Body of pancreas (tissue), 4 donors: ENCODE measurements around the gene GMCL1. TPM values are rescaled to one million over a fixed set of nuclear protein-coding genes. Genes with fewer than 3 reads are reported as not detected.

ENCODE experiments used
- ATAC-seq: fragments of 150-250 bp; one replicate; pipeline ENCODE4 v1.9.1; 2016
- DNase-seq, 4 donors: peaks; one replicate each; pipeline ENCODE4 v3.0.0-alpha.2; 2019
- H3K27ac ChIP-seq, 4 donors: fragments of 200-600 bp; sonication (generic); 1 replicate in 3 of 4; 2 replicates in 1 of 4; pipeline versions ENCODE4 v1.5.1 to v1.6.1; 2016 to 2019; ENCODE audit warnings: mild to moderate bottlenecking in 1 of 4, mixed read lengths in 1 of 4, moderate library complexity in 1 of 4
- H3K27me3 ChIP-seq, 2 donors: fragments of 200-600 bp; sonication (generic); one replicate each; pipeline ENCODE4 v1.6.0; 2016; ENCODE audit warnings: mild to moderate bottlenecking in 1 of 2
- H3K36me3 ChIP-seq, 2 donors: fragments of 200-600 bp; sonication (generic); replicated peaks in 1 of 2; 2 replicates each; pipeline ENCODE4 v1.5.1; 2016; ENCODE audit warnings: low read depth in 2 of 2; ENCODE audit not compliant: insufficient read depth in 1 of 2
- H3K4me1 ChIP-seq: fragments of 200-600 bp; sonication (generic); one replicate; pipeline ENCODE4 v1.6.0; 2016
- H3K4me3 ChIP-seq, 2 donors: fragments of 200-600 bp; sonication (generic); 1 replicate in 1 of 2; 2 replicates in 1 of 2; pipeline ENCODE4 v1.5.1; 2016 to 2019
- H3K9me3 ChIP-seq, 3 donors: fragments of 200-600 bp; sonication (generic); 1 replicate in 2 of 3; 2 replicates in 1 of 3; pipeline ENCODE4 v1.5.1; 2016
- POLR2A ChIP-seq, 3 donors: fragments of 450-650 bp; IDR thresholded peaks; one replicate each; pipeline ENCODE4 v1.6.1; 2016; ENCODE audit warnings: antibody characterized with exemption in 3 of 3, mild to moderate bottlenecking in 2 of 3
- WGBS, 2 donors: methylation state at CpG; one replicate each; pipeline ENCODE4 v1.1.5; 2017; 5-methylcytosine and 5-hydroxymethylcytosine counted together
- intact Hi-C: fragments of 100-400 bp; cut with DNase I; formaldehyde crosslinking; loops from one replicate; pipeline ENCODE4 v1.15.1; 2023
- total RNA-seq, 2 donors: library from RNA; depleted of rRNA; stranded (reverse); fragments of >200 nt; gene quantifications; one replicate each; pipeline ENCODE4 v1.1.0, GENCODE V29; 2016
- TF ChIP-seq, protein P1 (sequence below), 7 experiments: fragments of 450-650 bp in 4 of 7; fragments of 200-600 bp in 3 of 7; sonication (generic) in 3 of 7; IDR thresholded peaks; one replicate each; pipeline ENCODE4 v1.5.1; 2016 to 2019; ENCODE audit warnings: antibody characterized with exemption in 7 of 7

The GMCL1 gene
- total RNA-seq, 2 donors from 2014 or later: 16.1 to 31.6 TPM

DNA sequence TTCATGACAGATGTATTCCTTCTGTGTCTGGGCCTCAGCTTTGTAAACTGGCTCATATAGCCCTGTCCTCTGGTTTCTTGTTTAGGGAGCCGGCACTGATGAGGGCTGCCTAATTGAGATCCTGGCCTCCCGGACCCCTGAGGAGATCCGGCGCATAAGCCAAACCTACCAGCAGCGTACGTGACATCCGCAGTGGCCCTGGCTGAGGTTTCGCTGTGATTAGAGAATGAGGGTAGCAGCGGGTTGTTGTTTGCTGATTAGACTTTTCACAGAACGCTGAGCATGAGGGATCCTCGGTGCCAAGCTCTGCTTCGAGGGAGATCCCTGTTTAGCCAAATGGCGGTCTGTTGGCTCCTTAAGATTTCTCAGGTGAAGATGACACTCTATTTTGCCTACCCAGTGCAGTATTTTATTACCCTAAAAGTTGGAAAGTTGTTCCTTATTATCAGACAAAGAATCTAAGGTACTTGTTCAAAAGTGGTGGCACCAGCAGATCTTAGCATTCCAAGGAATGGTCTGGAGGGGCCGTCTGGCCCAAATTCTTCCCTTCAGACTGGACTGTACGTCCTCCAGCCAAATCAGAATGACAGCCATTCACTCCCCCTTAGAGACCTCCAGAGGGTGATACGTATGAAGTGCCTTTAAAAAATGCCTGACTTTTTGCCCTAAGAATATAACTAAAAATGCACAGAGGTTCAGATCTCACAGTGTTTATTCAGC, 21.5 kb upstream of the GMCL1 start:
- H3K27me3 ChIP-seq: no peaks in the 10 kb centered on the region
- WGBS, 2 donors: 85 to 93% methylated on average over 16 of the region's 16 CpGs
- intact Hi-C loops: no loop called here
- DNase-seq: no peak
- H3K36me3 ChIP-seq: peaks cover 0 to 28% of the 10 kb centered on the region in 2 donors
- no peaks in the 10 kb centered on the region for H3K9me3 ChIP-seq
- ATAC-seq: no peak
- H3K27ac ChIP-seq: peak overlapping the region in 1 of 4 donors; percentile 1
- H3K4me1 ChIP-seq: peaks cover 10% of the 10 kb centered on the region
- no peak for TF ChIP-seq POLR2A (IDR thresholded peaks at IDR 0.05)
- TF ChIP-seq, protein P1, sequence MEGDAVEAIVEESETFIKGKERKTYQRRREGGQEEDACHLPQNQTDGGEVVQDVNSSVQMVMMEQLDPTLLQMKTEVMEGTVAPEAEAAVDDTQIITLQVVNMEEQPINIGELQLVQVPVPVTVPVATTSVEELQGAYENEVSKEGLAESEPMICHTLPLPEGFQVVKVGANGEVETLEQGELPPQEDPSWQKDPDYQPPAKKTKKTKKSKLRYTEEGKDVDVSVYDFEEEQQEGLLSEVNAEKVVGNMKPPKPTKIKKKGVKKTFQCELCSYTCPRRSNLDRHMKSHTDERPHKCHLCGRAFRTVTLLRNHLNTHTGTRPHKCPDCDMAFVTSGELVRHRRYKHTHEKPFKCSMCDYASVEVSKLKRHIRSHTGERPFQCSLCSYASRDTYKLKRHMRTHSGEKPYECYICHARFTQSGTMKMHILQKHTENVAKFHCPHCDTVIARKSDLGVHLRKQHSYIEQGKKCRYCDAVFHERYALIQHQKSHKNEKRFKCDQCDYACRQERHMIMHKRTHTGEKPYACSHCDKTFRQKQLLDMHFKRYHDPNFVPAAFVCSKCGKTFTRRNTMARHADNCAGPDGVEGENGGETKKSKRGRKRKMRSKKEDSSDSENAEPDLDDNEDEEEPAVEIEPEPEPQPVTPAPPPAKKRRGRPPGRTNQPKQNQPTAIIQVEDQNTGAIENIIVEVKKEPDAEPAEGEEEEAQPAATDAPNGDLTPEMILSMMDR (IDR thresholded peaks at IDR 0.05): no peak
- no peak overlapping the region for H3K4me3 ChIP-seq

DNA sequence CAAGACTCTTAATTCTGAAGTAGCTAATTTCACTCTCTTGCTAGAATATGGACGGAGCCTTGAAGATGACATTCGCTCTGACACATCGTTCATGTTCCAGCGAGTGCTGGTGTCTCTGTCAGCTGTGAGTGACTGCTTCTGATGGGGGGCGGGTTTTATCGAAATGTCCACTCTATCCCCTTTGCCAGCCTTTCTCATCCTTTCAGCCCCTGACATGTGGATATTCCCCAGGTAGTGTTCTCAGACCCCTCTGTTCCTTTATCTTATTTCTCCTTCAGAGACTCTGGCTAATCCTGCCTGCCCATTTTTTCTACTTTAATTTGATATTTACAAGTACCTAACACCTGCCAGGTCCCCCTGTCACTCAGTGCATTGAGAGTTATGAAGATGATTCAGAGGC, 18.9 kb upstream of the GMCL1 start:
- WGBS, 2 donors: 89 to 100% methylated on average over 6 of the region's 6 CpGs
- ATAC-seq: no peak
- intact Hi-C loops: loop anchor here (5.0 kb wide), 1 partner anchor 83 kb away; no protein-coding TSS in a partner anchor

DNA sequence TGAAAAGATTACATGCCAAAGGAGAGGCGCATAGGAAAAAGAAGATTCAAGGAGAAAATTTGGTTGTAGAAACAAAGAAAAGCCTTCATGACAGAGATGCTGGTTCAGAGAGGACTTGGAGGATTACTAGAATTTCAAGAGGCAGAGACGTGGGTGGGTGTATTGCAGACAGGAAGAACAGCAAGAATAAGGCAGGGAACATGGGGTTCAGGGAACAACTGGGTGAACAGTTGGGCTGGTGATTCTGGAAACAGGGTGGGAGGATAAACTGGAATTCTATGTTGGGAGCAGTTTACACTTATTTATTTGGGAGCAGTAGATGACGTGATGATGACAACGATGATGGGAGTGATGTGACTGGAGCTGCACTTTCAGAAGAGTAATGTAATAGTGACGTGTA, 18.4 kb upstream of the GMCL1 start:
- TF ChIP-seq, protein P1 (IDR thresholded peaks at IDR 0.05): no peak
- TF ChIP-seq POLR2A (IDR thresholded peaks at IDR 0.05): no peak
- Histone ChIP-seq H3K4me1 (peaks cover 23% of the 10 kb centered on the region), H3K36me3 (peaks cover 0 to 27% of the 10 kb centered on the region in 2 donors), H3K27ac (peak overlapping the region in 1 of 4 donors; percentile 8), H3K9me3 (no peaks in the 10 kb centered on the region), H3K27me3 (no peaks in the 10 kb centered on the region), H3K4me3 (no peak overlapping the region)
- intact Hi-C loops: loop anchor here (5.0 kb wide), 1 partner anchor 84 kb away; no protein-coding TSS in a partner anchor
- ATAC-seq: no peak
- 79 to 88% methylated on average over 5 of the region's 5 CpGs for WGBS, 2 donors
- no peak for DNase-seq

More for the DNA sequence above, 18.9 kb upstream of the GMCL1 start:
- Histone ChIP-seq H3K36me3 (peaks cover 0 to 28% of the 10 kb centered on the region in 2 donors), H3K27me3 (no peaks in the 10 kb centered on the region), H3K4me3 (no peak overlapping the region), H3K27ac (peak overlapping the region in 1 of 4 donors; percentile 8), H3K9me3 (no peaks in the 10 kb centered on the region), H3K4me1 (peaks cover 23% of the 10 kb centered on the region)
- no peak for DNase-seq
- no peak for TF ChIP-seq POLR2A (IDR thresholded peaks at IDR 0.05)
- TF ChIP-seq, protein P1 (IDR thresholded peaks at IDR 0.05): no peak

DNA sequence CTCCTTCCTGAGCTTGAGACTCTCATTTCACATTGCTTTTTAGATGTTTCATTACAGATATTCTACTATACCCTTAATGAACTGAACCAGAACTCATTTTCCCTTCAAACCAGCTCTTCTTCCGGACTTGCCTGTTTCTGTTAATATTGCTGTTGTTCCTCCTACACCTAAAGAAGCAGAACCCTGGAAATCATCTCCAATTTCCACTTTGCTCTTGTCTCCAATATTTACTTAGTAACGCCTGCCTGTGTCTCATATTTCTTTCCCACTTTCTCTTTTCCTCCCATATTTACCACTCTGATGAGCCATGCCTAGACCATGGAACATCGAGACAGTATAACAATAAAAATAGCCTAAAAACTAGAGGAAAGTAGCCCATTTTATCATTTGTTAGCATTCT, 17.9 kb upstream of the GMCL1 start:
- Histone ChIP-seq H3K4me3 (no peak overlapping the region), H3K27me3 (no peaks in the 10 kb centered on the region), H3K36me3 (peaks cover 0 to 22% of the 10 kb centered on the region in 2 donors), H3K27ac (no peak overlapping the region), H3K9me3 (no peaks in the 10 kb centered on the region), H3K4me1 (peaks cover 27% of the 10 kb centered on the region)
- 79 to 91% methylated on average over 3 of the region's 3 CpGs for WGBS, 2 donors
- ATAC-seq: no peak
- no peak for TF ChIP-seq POLR2A (IDR thresholded peaks at IDR 0.05)
- TF ChIP-seq, protein P1 (IDR thresholded peaks at IDR 0.05): no peak
- DNase-seq: no peak
- intact Hi-C loops: loop anchor here (5.0 kb wide), 1 partner anchor 84 kb away; no protein-coding TSS in a partner anchor
